Kidney tubule cell (primary cell): Measurements from ENCODE around the gene PTPN9.
A peak's percentile ranks its signal among the peaks of the same experiment; 100 is the strongest.
"Not testable (repeated sequence)": the region's sequence is repeated elsewhere in the genome, so short reads cannot be mapped to it uniquely, and the experiment has no call there.

Source experiments
- DNase-seq: peaks from one replicate; pipeline ENCODE4 v3.0.0-alpha.2; 2018; ENCODE audit warnings: low spot score

The PTPN9 gene

DNA sequence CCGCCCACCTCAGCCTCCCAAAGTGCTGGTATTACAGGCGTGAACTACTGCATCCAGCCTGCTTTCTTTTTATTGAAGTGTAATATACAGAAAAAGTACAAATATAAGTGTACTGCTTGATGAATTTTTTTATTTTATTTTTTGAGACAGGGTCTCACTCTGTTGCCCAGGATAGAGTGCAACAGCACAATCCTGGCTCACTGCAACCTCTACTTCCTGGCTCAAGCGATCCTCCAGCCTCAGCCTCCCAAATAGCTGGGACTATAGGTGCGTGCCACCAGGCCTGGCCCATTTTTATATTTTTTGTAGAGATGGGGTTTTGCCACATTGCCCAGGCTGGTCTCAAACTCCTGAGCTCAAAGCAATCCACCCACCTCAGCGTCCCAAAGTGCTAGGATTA lies 3.8 kb upstream of the PTPN9 start:
- not testable (repeated sequence) for DNase-seq

DNA sequence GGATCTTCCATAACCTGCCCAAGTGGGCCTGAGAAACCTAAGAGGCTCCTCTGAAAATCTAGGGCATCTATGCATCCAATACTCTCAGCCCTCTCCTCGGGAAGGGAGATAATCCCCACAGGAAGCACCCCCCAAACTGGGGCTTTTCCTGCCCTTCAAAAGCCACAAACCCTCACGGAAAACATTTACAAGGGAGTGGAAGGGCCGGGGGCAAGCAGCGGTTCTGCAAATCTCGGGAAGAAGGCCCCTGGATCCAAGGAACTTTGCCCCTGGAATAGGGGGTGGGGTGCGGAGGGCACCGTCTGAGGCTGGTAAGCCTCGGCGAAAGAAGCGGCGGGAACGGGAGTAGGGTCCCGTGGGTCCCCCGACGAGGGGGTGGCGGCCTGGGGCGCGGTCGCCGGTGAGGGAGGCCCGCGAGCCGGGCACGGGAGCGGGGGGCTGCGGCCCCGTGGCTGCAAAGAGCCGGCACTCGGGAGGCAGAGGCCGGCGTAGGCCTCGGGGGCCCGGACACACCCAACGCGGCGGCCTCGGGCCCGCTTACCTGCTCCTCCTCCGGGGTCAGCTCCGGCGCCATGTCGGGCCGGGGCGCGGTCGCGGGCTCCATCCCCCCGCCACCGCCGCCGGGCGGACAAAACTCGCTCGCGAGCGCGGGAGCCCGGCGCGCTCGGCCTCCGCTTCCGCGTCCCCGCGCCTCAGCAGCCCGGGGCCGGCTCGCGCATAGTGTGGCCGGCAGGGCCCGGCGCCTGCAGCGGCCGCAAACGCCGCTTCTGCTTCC lies 755 bp downstream of the PTPN9 start:
- peak; percentile 41 for DNase-seq

DNA sequence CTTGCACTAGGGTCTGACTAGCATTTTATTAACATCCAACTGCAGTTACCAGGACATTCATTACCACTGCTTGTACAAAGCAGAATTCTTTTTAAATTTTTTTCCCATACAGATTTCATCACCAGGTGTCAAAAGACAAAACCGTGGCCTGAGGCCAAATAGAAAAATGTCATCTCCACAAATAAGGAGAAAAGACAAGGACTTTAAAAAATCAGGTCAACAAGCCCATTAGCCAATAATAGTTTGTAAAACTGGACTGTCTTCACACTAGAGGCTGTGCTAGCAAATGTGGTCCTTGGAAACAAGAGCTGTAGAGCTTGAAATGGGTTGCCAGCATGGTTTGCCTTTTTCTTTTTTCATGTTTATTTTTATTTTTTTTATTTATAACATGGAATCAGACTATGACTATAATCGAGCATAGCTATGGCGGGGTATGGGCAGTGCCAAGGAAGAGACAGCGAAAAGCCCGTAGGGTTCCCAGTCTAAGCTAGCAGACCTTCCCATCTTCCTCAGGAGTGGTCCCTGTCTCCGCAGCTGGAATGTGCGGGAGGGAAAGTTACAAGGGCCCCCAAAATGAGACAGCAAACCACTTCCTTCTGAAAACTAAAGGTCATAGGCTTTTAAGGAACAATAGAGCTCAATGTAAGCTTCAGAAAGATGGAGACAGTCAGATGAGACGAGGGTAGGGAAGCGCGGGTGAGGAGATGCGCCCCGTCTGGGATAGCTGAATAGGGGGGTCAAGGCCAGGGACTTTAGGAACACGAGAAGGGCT lies 1.5 kb downstream of the PTPN9 start:
- peak; percentile 21 for DNase-seq

DNA sequence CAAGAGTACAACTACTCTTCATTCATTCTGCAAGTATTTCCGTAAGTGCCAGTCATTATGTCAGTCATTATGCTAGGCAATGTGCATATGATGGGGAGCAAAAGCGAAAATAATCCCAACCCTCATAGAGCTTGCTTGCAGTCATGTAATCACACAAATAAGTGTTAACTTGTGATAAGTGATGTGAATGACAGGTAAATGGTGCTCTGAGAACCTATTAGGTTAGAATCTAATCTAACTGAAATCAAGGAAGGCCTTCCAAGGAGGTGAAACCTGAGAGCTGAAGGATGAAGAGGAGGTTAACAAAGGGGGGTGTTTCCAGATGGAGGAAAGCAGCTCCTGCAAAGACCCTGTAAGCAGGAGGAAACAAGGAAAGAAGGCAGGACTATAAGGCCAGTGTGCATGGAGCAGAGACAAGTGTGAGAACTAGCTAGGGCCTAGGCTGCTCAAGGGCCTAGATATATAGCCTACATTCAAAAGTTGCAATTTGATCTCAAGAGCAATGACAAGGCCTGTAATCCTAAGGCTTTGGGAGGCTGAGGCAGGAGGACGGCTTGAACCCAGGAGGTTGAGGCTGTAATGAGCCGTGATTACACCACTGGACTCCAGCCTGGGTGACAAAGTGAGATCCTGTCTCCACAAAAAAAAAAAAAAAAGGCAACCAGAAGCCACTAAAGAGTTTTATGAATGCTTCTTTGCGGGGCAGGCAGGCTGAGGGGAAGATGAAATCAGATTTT lies 5.3 kb downstream of the PTPN9 start:
- DNase-seq: no peak

DNA sequence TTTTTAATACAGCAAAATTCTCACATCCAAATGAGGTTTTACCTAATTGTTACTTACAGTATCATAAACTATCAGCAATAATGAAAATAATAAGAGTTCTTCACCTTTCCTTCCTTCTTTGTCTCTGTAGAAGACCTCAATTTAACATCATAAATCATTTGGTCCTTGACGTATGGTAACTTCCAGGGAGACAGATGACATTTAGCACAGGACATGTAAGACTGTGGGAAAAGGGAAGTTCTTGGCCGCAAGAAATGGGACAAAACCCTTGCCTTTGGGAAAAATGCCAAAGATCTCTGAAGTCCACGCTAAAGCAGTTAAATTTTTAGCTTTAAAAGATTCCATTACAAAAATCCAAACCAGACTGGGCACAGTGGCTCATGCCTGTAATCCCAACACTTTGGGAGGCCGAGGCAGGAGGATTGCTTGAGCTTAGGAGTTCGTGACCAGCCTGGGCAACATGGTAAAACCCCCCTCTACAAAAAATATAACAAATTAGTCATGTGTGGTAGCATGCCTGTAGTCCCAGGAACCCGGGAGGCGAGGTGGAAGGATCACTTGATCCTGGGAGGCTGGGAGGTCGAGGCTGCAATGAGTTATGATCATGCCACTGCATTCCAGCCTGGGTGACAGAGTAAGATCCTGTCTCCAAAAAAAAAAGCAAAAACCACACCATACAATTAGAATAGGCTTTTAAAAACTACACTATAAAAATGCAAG lies 8.8 kb downstream of the PTPN9 start:
- no peak for DNase-seq

DNA sequence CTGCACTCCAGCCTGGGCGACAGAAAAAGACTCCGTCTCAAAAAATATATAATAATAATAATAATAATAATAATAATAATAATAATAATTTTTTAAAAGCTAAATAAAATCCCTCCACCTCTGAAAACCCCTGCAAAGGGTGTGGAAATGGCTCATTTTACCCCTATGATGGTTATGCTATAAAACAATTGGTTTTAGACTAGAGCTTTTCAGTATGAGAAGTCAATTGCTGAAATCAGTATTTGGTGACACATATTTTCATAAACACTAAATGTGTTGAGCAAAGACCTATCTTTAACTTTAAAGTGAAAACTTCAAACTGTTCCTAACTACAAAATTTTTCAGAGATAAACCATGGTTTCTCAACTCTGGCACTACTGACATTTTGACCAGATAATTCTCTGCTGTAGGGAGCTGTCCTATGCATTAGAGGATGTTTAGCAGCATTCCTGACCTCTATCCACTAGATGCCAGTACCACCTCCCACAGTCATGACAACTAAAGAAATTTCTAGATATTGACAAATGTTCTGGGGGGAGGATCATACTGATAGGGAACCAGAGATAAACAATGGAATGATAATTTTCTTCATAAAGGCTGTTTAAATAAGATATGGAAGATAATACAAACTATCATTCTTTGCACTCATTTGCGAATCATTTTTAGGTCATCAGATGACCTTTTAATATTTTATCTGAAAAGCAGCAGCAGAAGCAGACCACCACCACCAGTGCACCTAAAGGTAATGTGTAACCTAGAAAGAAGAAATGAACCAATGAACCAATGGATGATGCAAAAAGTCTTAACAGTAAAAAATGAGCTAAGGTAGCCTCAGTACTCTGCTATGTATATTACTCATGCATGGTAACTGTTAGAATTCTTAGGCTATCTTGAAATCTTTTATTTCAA lies 13.8 kb downstream of the PTPN9 start:
- peak; percentile 40 for DNase-seq

DNA sequence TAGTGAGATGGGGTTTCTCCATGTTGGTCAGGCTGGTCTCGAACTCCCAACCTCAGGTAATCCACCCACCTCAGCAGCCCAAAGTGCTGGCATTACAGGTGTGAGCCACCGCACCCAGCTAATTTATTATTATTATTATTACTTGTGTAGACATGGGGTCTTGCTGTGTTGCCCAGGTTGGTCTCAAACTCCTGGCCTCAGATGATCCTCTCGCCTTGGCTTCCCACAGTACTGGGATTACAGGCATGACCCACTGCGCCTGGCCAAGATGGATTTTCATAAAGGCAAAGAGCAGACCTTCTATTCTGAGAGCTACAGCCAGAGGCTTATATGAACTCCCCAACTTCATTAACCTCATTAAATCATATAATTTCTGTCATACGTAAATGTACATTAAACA lies 17.2 kb downstream of the PTPN9 start:
- DNase-seq: no peak

DNA sequence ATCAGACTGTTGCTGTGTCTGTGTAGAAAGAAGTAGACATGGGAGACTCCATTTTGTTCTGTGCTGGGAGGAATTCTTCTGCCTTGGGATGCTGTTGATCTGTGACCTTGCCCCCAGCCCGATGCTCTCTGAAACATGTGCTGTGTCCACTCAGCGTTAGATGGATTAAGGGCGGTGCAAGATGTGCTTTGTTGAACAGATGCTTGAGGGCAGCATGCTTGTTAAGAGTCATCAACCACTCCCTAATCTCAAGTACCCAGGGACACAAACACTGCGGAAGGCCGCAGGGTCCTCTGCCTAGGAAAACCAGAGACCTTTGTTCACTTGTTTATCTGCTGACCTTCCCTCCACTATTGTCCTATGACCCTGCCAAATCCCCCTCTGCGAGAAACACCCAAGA lies 19.8 kb downstream of the PTPN9 start:
- not testable (repeated sequence) for DNase-seq

DNA sequence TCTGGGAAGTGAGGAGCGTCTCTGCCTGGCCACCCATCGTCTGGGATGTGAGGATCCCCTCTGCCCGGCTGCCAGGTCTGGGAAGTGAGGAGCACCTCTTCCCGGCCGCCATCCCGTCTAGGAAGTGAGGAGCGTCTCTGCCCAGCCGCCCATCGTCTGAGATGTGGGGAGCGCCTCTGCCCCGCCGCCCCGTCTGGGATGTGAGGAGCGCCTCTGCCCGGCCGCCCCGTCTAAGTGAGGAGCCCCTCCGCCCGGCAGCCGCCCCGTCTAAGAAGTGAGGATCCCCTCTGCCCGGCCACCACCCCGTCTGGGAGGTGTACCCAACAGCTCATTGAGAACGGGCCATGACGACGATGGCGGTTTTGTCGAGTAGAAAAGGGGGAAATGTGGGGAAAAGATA lies 20.2 kb downstream of the PTPN9 start:
- not testable (repeated sequence) for DNase-seq

DNA sequence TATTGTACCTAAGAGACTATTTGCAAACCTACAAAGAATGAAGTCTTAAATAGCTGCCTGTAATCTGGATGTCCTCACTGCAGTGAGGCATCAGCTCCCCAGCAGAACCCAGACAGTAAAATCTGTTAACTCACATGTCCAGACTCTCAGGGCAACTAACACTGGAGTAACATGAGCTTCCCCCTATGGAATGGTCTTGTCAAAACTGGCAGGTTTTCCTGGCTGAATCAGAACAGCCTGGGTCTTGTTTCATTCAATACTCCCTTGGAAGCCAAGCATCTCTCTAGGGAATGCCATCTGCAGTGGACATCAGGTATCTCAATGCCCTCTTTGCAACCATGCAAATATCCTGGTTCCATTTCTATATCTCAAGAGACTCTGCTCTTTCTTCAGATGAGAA lies 24.4 kb downstream of the PTPN9 start:
- no peak for DNase-seq

DNA sequence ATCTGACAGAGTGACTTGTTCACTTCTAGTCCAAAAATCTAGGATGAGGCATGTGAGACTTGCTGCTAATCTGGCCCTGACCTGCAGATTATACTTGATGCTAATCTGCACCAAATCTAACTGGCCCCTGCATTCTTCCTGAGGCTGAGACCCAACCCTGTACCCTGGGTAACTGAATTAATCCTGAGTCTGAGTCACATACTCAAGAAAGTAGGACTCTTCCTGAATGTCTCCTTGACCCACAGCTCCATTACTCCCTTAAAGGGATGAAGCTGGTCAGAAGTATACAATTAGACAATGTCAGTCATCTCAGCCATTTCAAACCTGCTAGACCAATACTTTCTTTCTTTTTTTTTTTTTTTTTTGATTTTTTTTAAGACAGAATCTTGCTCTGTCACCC lies 25.5 kb downstream of the PTPN9 start:
- DNase-seq: no peak

DNA sequence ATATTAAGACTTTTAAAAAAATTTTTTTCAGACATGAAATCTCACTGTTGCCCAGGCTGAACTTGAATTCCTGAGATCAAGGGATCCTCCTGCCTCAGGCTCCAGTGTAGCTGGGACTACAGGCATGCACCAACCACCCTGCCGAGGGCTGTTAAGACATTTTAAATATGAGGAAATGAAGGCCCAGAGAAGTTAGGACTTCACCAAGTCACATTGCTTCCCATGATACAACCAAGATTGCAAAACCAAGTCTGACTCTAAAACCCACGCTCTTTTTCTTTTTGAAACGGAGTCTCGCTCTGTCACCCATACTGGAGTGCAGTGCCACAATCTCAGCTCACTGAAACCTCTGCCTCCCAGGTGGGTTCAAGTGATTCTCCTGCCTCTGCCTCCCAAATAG lies 28.0 kb downstream of the PTPN9 start:
- DNase-seq: no peak

DNA sequence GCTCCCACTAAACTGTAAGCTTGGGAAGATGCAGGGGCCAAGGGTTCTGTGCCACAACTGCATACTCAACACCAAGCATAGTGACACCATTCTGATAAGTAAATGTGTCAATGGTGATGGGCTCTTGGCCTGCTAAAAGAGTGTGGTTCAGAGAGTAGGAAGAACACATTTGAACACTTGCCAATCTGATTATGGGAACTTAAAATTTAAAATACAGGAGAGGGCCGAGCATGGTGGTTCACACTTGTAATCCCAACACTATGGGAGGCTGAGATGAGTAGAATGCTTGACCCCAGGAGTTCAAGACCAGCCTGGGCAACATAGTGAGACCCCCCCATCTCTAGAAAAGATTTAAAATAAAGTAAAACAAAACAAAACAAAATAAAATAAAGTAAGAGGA lies 34.1 kb downstream of the PTPN9 start:
- DNase-seq: no peak

DNA sequence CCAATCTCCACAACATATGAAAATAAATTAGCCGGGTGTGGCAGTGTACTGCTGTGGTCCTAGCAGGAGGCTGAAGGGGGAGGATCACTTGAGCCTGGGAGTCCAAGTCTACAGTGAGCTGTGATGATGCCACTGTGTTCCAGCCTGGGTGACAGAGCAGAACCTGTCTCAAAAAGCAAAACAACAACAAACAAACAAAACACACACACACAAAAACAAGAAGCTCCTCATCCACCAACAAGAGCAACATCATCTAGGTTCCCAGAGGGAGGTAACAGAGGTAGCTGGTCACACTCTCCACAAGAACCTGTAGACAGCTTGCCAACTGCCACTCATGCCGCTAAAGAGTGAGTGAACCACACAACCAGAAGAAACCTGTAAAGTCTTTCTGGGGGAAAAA lies 34.8 kb downstream of the PTPN9 start:
- DNase-seq: no peak

DNA sequence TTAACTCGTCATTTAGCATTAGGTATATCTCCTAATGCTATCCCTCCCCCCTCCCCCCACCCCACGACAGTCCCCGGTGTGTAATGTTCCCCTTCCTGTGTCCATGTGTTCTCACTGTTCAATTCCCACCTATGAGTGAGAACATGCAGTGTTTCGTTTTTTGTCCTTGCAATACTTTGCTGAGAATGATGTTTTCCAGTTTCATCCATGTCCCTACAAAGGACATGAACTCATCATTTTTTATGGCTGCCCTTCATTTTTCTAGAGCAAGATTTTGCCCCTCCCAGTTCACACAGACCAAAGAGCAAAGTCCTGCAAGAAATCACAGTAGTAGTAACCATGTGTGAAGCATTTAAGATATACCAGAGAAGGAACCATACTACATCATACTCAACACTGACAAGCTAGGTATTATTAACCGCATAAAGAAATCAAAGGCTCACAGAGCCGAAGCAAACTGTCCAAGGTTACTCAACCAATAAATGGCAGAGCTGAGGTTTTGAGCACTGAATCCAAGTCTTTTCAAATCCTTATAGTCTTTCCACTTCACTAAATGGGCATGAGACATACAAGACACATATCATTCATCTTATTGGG lies 36.1 kb downstream of the PTPN9 start:
- peak; percentile 54 for DNase-seq

DNA sequence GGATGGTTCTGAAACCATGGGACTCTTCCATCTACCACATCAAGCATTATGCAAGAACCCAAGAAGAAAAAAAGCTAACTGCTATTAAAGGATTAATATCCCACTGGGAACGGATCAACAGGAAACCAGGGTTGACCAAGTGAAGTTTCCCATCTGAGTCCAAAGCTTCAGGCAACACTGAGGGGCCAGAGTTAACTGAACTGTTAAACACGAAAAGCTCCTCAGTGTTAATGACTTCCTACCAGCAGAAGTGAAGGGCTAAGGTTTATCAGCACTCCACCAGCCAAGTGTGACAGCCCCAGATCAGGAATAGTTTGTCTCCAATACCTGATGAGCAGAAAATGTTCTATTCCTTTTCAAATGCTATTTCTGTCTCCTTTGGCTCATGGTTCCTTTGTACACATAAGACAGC lies 36.7 kb downstream of the PTPN9 start:
- peak; percentile 53 for DNase-seq

DNA sequence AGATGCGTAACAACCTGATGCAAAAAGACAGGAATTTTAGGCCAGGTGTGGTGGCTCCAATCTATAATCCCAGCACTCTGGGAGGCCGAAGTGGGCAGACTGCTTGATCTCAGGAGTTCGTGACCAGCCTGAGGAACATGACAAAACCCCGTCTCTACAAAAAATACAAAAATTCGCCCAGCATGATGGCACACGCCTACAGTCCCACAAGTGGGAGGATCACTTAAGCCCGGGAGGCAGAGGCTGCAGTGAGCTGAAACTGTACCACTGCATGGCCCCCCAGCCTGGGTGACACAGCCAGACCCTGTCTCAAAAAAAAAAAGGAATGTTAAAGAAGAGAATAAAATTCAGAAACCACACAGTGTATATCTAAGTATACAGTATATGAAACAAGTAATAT lies 40.7 kb downstream of the PTPN9 start:
- no peak for DNase-seq

DNA sequence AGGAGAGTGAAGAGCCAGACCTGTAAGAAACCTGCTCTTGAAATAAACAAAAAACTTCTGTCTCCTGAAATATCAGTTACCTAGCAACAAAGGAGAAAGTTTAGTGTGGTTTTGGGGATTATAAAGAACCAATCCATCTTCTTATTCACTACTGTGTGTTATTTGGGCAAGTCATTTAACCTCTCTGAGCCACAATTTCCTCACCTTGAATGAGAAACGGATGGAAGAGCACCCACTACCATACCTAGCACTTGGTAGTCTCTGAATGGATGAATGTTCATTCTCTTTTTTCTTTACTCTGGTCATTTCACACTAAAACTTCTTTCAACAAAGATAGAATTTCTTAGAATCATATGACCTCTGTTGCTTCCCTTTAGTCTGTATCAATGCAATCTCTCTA lies 45.2 kb downstream of the PTPN9 start:
- DNase-seq: no peak

DNA sequence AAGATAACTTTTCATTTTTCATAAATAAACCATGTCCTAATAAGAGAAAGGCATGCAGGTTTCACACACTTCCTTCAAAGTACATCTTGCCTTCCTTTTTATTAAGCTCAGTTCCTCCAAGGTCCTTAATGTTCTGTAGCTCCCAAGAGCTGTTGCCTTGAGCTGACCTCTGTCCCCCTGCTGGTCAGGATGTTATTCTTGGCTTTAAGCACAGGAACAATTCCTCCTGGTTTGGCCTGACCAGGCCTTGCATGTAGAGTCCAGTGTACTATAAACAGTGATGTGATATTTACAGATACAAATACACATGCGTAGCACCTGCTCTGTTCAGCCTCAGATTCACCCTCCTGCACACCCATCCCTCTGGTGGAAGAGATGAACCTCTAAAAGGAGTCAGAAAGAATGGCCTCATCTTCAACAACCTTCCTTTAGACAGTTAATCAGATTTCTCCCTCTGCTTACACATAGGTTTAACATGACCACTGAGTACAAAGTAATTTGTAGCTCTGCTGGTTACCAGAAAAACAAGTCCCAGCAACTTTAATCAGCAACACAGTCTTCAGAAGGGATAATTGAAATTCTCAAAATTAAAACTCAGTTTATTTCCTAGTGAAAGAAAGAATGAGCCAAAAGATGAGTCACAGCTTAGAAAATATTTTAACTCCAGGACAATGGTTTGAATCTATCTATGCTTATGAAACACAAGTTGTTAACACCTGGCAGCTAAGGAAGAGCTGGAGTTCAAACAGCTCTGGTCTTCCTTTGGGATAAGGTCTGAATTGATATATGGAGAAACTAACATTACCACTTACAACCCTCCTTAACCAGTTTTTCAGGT lies 46.5 kb downstream of the PTPN9 start:
- peak; percentile 64 for DNase-seq

DNA sequence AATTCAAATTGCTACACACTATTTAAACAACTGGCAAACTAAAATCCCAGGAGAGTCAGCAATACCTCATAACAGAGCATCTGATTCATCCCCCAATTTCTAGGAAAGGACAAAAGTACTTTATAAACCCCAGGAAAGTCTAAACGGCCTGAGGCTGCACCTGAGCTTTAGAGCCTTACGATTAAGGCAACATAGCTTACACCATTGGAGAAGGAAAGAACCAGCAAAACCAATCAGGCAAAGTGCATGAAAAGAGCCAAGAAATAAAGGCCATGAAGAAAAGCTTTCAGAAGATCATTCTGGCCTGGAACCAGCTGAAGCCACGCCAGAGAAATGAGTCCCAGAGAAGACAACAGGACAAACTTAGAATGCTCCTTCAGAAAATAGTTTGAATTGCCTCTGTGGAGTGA lies 48.1 kb downstream of the PTPN9 start:
- DNase-seq: no peak
